Neural progenitor cell (in vitro differentiated cells): ENCODE data around the gene PAQR4. TPM values are rescaled to one million over a fixed set of nuclear protein-coding genes. Genes with fewer than 3 reads are reported as not detected.

ENCODE experiments used
- DNase-seq: peaks from one replicate; pipeline ENCODE4 v3.0.0-alpha.2; 2016; ENCODE audit warnings: low spot score
- H2AFZ ChIP-seq: fragments of 200-600 bp; sonication (generic); replicated peaks from 2 replicates; pipeline ENCODE4 v1.6.1; 2016; ENCODE audit warnings: antibody characterized with exemption
- H3F3A ChIP-seq: fragments of 200-600 bp; sonication (generic); 2 replicates; pipeline ENCODE4 v1.6.1; 2016; ENCODE audit warnings: antibody characterized with exemption, low read depth
- H3K27ac ChIP-seq: fragments of 200-600 bp; sonication (generic); 2 replicates; pipeline ENCODE4 v1.5.1; 2016; ENCODE audit warnings: mild to moderate bottlenecking
- H3K27me3 ChIP-seq: fragments of 200-600 bp; sonication (generic); 2 replicates; pipeline ENCODE4 v1.6.1; 2016; ENCODE audit warnings: mild to moderate bottlenecking, moderate library complexity
- H3K36me3 ChIP-seq: fragments of 200-600 bp; sonication (generic); 2 replicates; pipeline ENCODE4 v1.5.1; 2016
- H3K4me1 ChIP-seq: fragments of 200-600 bp; sonication (generic); 2 replicates; pipeline ENCODE4 v1.6.1; 2016; ENCODE audit warnings: mixed run types
- H3K4me2 ChIP-seq: fragments of 200-600 bp; sonication (generic); 2 replicates; pipeline ENCODE4 v1.6.1; 2016
- H3K4me3 ChIP-seq: fragments of 200-600 bp; sonication (generic); 2 replicates; pipeline ENCODE4 v1.5.1; 2016
- H3K79me2 ChIP-seq: fragments of 200-600 bp; sonication (generic); 2 replicates; pipeline ENCODE4 v1.6.1; 2016; ENCODE audit warnings: low read depth
- H3K9ac ChIP-seq: fragments of 200-600 bp; sonication (generic); 2 replicates; pipeline ENCODE4 v1.6.1; 2016
- H3K9me3 ChIP-seq: fragments of 200-600 bp; sonication (generic); 2 replicates; pipeline ENCODE4 v1.5.1; 2016; ENCODE audit warnings: low read depth
- H4K20me1 ChIP-seq: fragments of 200-600 bp; sonication (generic); 2 replicates; pipeline ENCODE4 v1.6.1; 2016; ENCODE audit warnings: low read depth
- H3K27ac Mint-ChIP-seq: 3 replicates; pipeline ENCODE4 v1.8.0; 2021; ENCODE audit warnings: mixed read lengths
- H3K27me3 Mint-ChIP-seq: 2 replicates; pipeline ENCODE4 v1.8.0; 2022; ENCODE audit warnings: low read depth, mild to moderate bottlenecking, inconsistent platforms, moderate library complexity, mixed read lengths; ENCODE audit not compliant: insufficient read depth
- H3K36me3 Mint-ChIP-seq: 3 replicates; pipeline ENCODE4 v1.8.0; 2021; ENCODE audit warnings: mixed read lengths
- H3K4me1 Mint-ChIP-seq: 3 replicates; pipeline ENCODE4 v1.8.0; 2021; ENCODE audit warnings: mixed read lengths
- H3K4me3 Mint-ChIP-seq: 3 replicates; pipeline ENCODE4 v1.8.0; 2021; ENCODE audit warnings: mild to moderate bottlenecking, moderate library complexity, mixed read lengths
- H3K9me3 Mint-ChIP-seq: 3 replicates; pipeline ENCODE4 v1.8.0; 2020; ENCODE audit warnings: mixed read lengths
- EZH2 ChIP-seq: fragments of 200-600 bp; sonication (generic); IDR thresholded peaks from 2 replicates; pipeline ENCODE4 v1.6.1; 2017; ENCODE audit warnings: antibody characterized with exemption, mild to moderate bottlenecking, moderate library complexity
- EZH2phosphoT487 ChIP-seq: fragments of 200-600 bp; sonication (generic); IDR thresholded peaks from 2 replicates; pipeline ENCODE4 v1.6.1; 2017; ENCODE audit warnings: antibody characterized with exemption
- total RNA-seq: library from RNA; depleted of rRNA; stranded (reverse); fragments of >200 nt; gene quantifications from 2 replicates; pipeline ENCODE4 v1.2.3, GENCODE V29; 2015; ENCODE audit warnings: low replicate concordance
- TF ChIP-seq, protein P1 (sequence below): fragments of 200-600 bp; sonication (generic); IDR thresholded peaks from 2 replicates; pipeline ENCODE4 v1.5.1; 2017; ENCODE audit warnings: antibody characterized with exemption, mild to moderate bottlenecking

PAQR4 gene
- total RNA-seq, 1 donor from 2014 or later, result 3.3 TPM

DNA sequence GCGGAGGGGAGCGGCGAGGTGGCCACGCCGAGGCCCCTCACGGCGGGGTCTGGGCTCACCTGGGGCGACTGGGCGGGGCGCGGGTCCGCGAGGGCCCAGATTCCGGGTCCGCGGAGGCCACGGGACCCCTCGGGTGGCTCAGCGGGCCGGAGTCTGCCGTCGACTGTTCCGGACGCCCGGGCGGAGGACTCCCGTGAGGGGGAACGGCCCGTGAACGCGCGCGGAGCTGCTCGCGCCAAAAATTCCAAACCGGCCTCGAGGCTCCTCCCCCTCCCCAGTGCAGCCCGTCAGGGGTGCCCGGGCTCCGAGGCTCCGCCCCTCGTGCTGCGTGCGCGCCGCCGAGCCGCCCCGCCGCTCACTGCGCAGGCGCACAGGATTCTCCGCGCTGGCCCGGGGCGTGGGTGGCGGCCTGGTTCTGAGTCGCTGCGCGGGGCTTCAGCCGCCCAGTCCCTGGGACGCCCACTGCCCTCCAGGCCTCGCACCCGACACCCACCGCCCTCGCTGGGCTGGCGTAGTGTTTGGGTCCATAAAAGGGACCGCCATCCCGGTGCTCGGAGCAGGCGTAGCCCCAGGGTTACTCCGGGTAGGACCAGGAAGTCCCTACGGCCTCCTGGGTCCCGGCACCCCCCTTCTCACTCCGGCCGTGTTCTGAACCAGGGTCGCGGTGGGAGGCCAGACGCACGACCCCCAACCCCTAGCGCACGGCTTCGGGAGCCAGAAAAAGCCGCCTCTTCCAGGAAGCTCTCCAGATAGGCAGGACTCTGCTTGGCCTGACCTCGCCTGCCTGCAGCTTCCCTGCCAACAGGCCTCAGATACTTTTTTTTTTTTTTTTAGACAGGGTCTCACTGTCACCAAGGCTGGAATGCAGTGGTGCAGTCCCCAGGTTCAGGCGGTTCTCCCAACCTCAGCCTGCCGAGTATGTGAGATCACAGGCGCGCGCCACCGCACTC, 11.4 kb downstream of the PAQR4 start, which contains the start of gene PKMYT1:
Gene PKMYT1, minus strand, starts transcription at position 220 of the 950 bp plus-strand sequence. CDS start 789 bp downstream, outside the sequence.
- Mint-ChIP-seq H3K4me3 (peak within 1 kb of the TSS; percentile 88), H3K27ac (peak within 1 kb of the TSS; percentile 74), H3K4me1 (peaks cover 26% of the 10 kb centered on the region), H3K36me3 (peaks cover 3% of the 10 kb centered on the region), H3K27me3 (peaks cover 11% of the 10 kb centered on the region), H3K9me3 (no peaks in the 10 kb centered on the region)
- Histone ChIP-seq H3K36me3 (no peaks in the 10 kb centered on the region), H4K20me1 (peaks cover 17% of the 10 kb centered on the region), H3K4me3 (peak within 1 kb of the TSS; percentile 65), H3K4me2 (peak within 1 kb of the TSS; percentile 78), H3K9ac (peak within 1 kb of the TSS; percentile 18), H3F3A (peaks cover 38% of the 10 kb centered on the region), H3K79me2 (peaks cover 16% of the 10 kb centered on the region), H2AFZ (peak within 1 kb of the TSS; percentile 95), H3K9me3 (no peaks in the 10 kb centered on the region), H3K27ac (peak within 1 kb of the TSS; percentile 32), H3K27me3 (peaks cover 7% of the 10 kb centered on the region), H3K4me1 (peaks cover 26% of the 10 kb centered on the region)
- DNase-seq, result peak; percentile 96
- no peak for TF ChIP-seq EZH2
- TF ChIP-seq EZH2phosphoT487, result no peak
- TF ChIP-seq, protein P1, sequence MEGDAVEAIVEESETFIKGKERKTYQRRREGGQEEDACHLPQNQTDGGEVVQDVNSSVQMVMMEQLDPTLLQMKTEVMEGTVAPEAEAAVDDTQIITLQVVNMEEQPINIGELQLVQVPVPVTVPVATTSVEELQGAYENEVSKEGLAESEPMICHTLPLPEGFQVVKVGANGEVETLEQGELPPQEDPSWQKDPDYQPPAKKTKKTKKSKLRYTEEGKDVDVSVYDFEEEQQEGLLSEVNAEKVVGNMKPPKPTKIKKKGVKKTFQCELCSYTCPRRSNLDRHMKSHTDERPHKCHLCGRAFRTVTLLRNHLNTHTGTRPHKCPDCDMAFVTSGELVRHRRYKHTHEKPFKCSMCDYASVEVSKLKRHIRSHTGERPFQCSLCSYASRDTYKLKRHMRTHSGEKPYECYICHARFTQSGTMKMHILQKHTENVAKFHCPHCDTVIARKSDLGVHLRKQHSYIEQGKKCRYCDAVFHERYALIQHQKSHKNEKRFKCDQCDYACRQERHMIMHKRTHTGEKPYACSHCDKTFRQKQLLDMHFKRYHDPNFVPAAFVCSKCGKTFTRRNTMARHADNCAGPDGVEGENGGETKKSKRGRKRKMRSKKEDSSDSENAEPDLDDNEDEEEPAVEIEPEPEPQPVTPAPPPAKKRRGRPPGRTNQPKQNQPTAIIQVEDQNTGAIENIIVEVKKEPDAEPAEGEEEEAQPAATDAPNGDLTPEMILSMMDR, result no peak

GRCh38 chr16:2981177-2981898, 12.2 kb downstream of the PAQR4 start:
- peak overlapping the region; percentile 76 for H3K4me3 Mint-ChIP-seq
- TF ChIP-seq, protein P1, result no peak
- TF ChIP-seq EZH2 (no peak), EZH2phosphoT487 (no peak)

GRCh38 chr16:2981899-2982250, 12.7 kb downstream of the PAQR4 start:
- Mint-ChIP-seq H3K27me3 (peaks cover 9% of the 10 kb centered on the region), H3K36me3 (peaks cover 2% of the 10 kb centered on the region), H3K4me1 (peaks cover 26% of the 10 kb centered on the region), H3K27ac (no peak overlapping the region), H3K4me3 (peak overlapping the region; percentile 76), H3K9me3 (no peaks in the 10 kb centered on the region)
- Histone ChIP-seq H3K27ac (peak overlapping the region; percentile 32), H3K4me3 (peak overlapping the region; percentile 65), H2AFZ (no peak overlapping the region), H3K79me2 (peaks cover 16% of the 10 kb centered on the region), H3K4me1 (peaks cover 26% of the 10 kb centered on the region), H3K36me3 (no peaks in the 10 kb centered on the region), H3K9me3 (no peaks in the 10 kb centered on the region), H3K4me2 (peak overlapping the region; percentile 78), H3F3A (peaks cover 38% of the 10 kb centered on the region), H3K27me3 (peaks cover 7% of the 10 kb centered on the region), H3K9ac (no peak overlapping the region), H4K20me1 (peaks cover 13% of the 10 kb centered on the region)
- TF ChIP-seq EZH2 (no peak), EZH2phosphoT487 (no peak)
- TF ChIP-seq, protein P1, result no peak
- peak; percentile 27 for DNase-seq

More at GRCh38 chr16:2981177-2981898, 12.2 kb downstream of the PAQR4 start:
- Histone ChIP-seq H4K20me1 (peaks cover 17% of the 10 kb centered on the region), H2AFZ (no peak overlapping the region), H3K4me1 (peaks cover 26% of the 10 kb centered on the region), H3K27me3 (peaks cover 7% of the 10 kb centered on the region), H3K36me3 (no peaks in the 10 kb centered on the region), H3K27ac (peak overlapping the region; percentile 32), H3K9ac (no peak overlapping the region), H3K79me2 (peaks cover 16% of the 10 kb centered on the region), H3K4me2 (peak overlapping the region; percentile 78), H3K9me3 (no peaks in the 10 kb centered on the region), H3K4me3 (peak overlapping the region; percentile 65), H3F3A (peaks cover 38% of the 10 kb centered on the region)
- peaks cover 9% of the 10 kb centered on the region for H3K27me3 Mint-ChIP-seq
- H3K4me1 Mint-ChIP-seq, result peaks cover 26% of the 10 kb centered on the region
- peaks cover 3% of the 10 kb centered on the region for H3K36me3 Mint-ChIP-seq
- peak; percentile 85 for DNase-seq
- H3K9me3 Mint-ChIP-seq, result no peaks in the 10 kb centered on the region
- H3K27ac Mint-ChIP-seq, result peak overlapping the region; percentile 74
